Measurements from ENCODE around the gene MRPS27. TPM values are rescaled to one million over a fixed set of nuclear protein-coding genes. Genes with fewer than 3 reads are reported as not detected.

MRPS27 gene
- total and polyA plus RNA-seq, 2 of the 13 experiments (the other 11 are each of a cell fraction or from before 2014, with no cell fraction given) = 71.8 to 115 TPM

- ChIA-PET POLR2A (no interaction called here), CTCF (ENCODE audit: low intra/inter-chr PET ratio, low total read pairs) (no interaction called here)
- in situ Hi-C loops (cut with HindIII; ENCODE audit: extremely low pct_ligation_motif_present, low pct_unique_long_range_greater_than_20kb) = loop anchor here (25.0 kb wide), 1 partner anchor 526 kb away; no protein-coding TSS in a partner anchor
- Histone ChIP-seq H3K4me3 (replicated peaks in 1 of 3; ENCODE audit: insufficient read depth in 1 of 3, low read depth in 2 of 3, low read length in 3 of 3) (no peak overlapping the region), H3K36me3 (replicated peaks in 1 of 2; ENCODE audit: control insufficient read depth in 1 of 2, insufficient read depth in 2 of 2, low read length in 2 of 2) (peaks cover 4 to 37% of the 10 kb centered on the region in 2 experiments), H3K27me3 (ENCODE audit: control insufficient read depth in 1 of 2, insufficient read depth in 2 of 2, low read length in 2 of 2) (no peaks in the 10 kb centered on the region), H3K4me1 (ENCODE audit: insufficient read depth, low read length) (peaks cover 30% of the 10 kb centered on the region), H3K9ac (ENCODE audit: insufficient read depth, low read depth, low read length) (no peak overlapping the region), H3K4me2 (ENCODE audit: low read depth, low read length) (no peak overlapping the region), H2AFZ (ENCODE audit: low read length) (no peak overlapping the region), H4K20me1 (ENCODE audit: insufficient read depth, low read length) (no peaks in the 10 kb centered on the region; the same call in 1 of the 2 replicates), H3K9me3 (ENCODE audit: low read length) (no peaks in the 10 kb centered on the region), H3K79me2 (ENCODE audit: insufficient read depth, low read length) (peaks cover 30% of the 10 kb centered on the region), H3K27ac (ENCODE audit: extremely low read length, insufficient read depth, low read length) (no peak overlapping the region)
- ATAC-seq (no peak), DNase-seq (ENCODE audit: low spot score) (no peak), FAIRE-seq (no peak)
- BruUV-seq (replicated peaks) = no TSS peak
- TF ChIP-seq, protein P1, sequence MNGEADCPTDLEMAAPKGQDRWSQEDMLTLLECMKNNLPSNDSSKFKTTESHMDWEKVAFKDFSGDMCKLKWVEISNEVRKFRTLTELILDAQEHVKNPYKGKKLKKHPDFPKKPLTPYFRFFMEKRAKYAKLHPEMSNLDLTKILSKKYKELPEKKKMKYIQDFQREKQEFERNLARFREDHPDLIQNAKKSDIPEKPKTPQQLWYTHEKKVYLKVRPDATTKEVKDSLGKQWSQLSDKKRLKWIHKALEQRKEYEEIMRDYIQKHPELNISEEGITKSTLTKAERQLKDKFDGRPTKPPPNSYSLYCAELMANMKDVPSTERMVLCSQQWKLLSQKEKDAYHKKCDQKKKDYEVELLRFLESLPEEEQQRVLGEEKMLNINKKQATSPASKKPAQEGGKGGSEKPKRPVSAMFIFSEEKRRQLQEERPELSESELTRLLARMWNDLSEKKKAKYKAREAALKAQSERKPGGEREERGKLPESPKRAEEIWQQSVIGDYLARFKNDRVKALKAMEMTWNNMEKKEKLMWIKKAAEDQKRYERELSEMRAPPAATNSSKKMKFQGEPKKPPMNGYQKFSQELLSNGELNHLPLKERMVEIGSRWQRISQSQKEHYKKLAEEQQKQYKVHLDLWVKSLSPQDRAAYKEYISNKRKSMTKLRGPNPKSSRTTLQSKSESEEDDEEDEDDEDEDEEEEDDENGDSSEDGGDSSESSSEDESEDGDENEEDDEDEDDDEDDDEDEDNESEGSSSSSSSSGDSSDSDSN (CRISPR knock-in tag; IDR thresholded peaks at IDR 0.05) = no peak
- TF ChIP-seq STAT5B (CRISPR knock-in tag; IDR thresholded peaks at IDR 0.05) (no peak), THAP11 (CRISPR knock-in tag; IDR thresholded peaks at IDR 0.05) (no peak), HOXD1 (CRISPR knock-in tag; IDR thresholded peaks at IDR 0.05) (no peak), CHD2 (IDR thresholded peaks at IDR 0.05; ENCODE audit: low read depth, low read length) (no peak), POLR2AphosphoS5 (IDR thresholded peaks at IDR 0.05; ENCODE audit: low read depth, low read length) (no peak), PATZ1 (CRISPR knock-in tag; IDR thresholded peaks at IDR 0.05) (no peak), TERF1 (CRISPR knock-in tag; IDR thresholded peaks at IDR 0.05) (no peak), HOXA5 (CRISPR knock-in tag; IDR thresholded peaks at IDR 0.05) (no peak), THAP8 (CRISPR knock-in tag; IDR thresholded peaks at IDR 0.05; ENCODE audit: borderline replicate concordance) (no peak), THYN1 (CRISPR knock-in tag; IDR thresholded peaks at IDR 0.05; ENCODE audit: borderline replicate concordance, low read depth) (no peak), ZNF335 (CRISPR knock-in tag; IDR thresholded peaks at IDR 0.05) (no peak)
- TF ChIP-seq, protein P2, sequence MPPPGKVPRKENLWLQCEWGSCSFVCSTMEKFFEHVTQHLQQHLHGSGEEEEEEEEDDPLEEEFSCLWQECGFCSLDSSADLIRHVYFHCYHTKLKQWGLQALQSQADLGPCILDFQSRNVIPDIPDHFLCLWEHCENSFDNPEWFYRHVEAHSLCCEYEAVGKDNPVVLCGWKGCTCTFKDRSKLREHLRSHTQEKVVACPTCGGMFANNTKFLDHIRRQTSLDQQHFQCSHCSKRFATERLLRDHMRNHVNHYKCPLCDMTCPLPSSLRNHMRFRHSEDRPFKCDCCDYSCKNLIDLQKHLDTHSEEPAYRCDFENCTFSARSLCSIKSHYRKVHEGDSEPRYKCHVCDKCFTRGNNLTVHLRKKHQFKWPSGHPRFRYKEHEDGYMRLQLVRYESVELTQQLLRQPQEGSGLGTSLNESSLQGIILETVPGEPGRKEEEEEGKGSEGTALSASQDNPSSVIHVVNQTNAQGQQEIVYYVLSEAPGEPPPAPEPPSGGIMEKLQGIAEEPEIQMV (CRISPR knock-in tag; IDR thresholded peaks at IDR 0.05; ENCODE audit: low read depth) = no peak
- 98% methylated on average over 1 of the region's 1 CpG for WGBS (ENCODE audit: low lambda C conversion rate)
- intact Hi-C loops (cut with micrococcal nuclease; ENCODE audit: unreplicated experiment) = no loop called here
Observed at GRCh38 chr5:72313141-72313540, 6.9 kb downstream of the MRPS27 start.

All from HepG2 (cell line).